Activated T-helper 1 cell treated with anti-CD3 and anti-CD28 coated beads, Interleukin-2, amount 50 U/mL, for 16 hours (primary cell): ENCODE measurements around the gene KIF7.

Experiments
- DNase-seq, 2 donors: peaks; one replicate each; pipeline ENCODE4 v3.0.0-alpha.2; 2020; ENCODE audit warnings: low read depth in 1 of 2, low spot score in 1 of 2

KIF7 gene

DNA sequence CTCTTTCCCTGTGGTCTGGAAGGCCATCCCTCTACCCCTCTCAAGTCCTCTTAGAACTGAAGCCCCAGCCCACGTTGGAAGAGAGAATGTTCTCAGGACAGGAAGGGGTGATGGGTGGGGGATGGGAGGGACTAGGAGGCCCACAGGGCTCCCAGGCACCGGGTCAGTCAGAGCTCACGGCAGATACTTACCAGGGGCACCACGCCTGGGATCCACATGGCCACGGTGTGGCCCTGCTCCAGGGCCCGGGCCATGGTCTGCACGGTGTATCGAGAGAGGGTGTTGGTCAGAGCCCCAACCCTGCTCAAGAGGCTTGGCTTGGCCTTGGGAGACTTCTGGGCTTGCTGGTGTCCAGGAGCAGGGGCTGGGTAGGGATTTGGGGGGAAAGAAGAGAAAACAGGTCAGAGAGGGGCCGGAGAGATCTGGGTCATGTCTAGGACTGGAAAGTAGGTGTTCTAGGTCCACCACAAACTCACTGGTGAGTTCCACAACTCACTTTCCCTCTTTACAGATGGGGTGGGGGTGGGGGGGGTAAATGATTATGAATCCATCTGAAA lies 14.1 kb upstream of the KIF7 start:
- no peak for DNase-seq

DNA sequence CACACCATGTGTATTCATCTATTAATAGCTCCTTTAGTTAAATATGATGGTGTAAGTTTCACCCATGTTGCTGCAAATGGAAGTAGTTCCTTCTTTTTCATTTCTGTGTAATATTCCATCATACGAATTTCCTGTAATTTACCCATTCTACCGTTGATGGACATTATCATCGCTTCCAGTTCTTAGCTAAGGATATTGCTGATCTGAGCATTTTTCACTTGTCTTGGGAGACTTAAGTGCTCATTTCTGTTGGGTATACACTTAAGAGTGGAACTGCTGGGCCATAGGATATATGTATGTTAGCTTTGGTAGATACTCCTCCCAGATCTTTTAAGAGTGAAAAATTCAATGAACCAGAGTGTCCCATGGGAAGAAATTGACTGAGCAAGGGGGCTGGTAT lies 12.9 kb upstream of the KIF7 start:
- DNase-seq = no peak

DNA sequence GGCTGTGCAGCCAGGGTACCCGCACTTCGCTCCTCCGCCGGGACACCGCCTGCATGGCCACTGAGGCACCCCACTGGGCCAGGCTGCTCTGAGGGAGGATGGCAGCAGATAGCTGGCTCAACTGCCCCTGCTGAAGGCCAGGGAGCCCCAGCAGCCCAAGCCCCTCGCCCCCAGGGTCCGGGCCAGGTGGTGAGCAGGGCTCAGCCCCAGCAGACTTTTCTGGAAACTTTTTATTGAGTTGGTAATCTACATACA lies 12.4 kb upstream of the KIF7 start:
- DNase-seq = no peak

DNA sequence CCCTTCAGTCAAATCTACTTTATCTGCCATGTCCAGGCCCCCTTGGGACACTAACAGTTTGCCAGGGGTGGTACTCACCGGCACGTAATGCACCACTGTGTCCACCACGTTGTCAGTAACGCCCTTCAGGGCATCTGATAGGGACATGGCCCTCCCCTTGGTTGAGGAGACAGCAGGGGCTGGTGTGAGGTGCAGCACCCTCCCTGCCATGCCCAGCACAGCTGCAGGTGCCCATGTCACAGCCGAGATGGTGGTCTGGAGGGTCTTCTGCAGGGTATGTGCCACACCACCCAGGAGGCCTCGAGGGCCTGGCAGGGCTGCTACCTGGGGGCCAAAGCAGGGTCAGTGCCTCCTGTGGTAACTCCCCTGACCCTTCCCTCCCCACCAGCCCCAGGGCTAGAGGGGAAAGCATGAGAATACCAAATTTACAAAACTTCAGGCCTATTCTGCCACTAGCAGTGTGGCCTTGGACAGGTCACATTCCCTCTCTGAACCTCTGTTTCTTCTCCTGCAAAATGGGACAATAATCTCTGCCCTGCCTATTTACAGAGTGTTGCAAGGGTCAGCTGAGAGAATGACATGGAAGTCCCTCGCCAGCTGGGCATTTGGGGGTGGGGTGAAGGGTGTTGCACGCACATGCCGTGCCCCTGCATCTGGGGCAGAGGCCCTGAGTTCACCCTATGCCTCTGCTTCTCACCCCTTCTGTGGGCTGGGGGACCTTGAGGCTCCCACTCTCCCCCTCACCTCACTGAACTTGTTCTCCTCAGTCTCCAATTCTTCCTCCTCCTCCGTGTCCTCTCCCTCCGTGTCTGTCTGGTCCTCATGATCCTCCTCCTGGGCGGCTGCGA lies 11.8 kb upstream of the KIF7 start:
- DNase-seq = no peak

DNA sequence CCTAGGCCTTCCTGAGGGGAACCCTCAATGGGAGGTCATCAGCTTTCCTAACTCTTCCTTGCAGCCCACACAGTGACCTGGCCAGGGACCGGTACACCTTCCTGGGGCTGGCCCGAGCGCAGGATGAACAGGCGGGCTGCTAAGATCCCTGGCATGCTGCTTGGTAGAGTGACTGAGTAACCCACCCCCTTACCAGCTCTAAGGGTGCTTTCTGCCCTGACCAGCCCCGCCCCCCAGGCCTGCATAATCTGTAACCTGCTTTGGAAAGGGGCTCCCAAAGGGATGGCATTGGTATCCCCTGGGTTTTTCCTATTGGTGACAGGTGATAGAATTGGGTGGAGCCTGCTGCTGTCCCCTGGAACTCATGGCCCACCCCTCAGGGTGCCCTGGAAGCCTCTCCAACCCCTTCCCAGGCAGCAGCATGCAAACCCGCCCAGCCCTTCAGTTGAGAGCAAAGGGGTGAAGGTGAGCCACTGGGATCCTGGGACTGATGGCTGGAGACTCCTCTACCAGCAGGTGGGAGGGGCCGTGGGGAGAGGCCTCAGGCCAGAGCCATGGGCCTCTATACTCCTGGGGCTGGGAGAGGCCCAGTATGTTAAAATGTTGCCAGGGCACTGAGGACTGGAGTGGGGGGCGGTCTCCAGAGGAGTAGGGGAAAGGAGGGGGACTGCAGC lies 11.1 kb upstream of the KIF7 start:
- DNase-seq = no peak

DNA sequence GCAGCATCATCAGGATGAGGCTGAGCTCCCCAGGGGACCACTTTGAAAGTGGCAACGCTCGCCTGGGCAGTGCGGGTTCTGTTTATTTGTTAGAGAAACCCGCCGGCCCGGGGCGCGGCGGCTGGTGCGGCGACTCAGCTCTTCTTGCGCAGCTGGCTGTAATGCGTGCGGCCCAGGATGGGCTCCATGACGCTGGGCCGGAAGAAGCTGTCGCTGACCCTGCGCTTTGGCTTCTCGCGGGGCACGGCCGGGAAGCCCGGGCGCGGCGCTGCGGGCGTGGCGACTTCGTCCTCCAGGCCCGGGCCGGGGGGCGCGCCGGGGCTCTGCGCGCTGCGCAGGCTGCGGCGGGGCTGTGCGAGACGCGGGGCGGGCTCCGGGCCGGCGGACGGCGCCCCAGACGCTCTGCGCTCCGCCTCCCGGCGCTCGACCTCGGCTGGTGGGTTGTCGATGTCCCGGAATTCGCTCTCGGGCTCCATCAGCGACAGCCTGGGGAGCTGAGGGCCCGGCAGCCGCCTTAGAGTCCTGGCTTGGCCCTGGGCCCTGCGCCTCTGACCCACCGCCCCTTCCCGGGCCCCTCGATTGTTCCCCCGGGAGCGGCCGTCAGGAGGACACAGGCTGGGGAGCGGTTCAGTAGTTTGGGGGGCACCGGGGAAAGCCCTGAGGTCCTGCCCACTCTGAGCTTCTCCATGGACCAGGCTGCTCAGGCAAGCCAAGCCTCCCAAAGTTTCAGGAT lies 10.3 kb upstream of the KIF7 start:
- DNase-seq = no peak

DNA sequence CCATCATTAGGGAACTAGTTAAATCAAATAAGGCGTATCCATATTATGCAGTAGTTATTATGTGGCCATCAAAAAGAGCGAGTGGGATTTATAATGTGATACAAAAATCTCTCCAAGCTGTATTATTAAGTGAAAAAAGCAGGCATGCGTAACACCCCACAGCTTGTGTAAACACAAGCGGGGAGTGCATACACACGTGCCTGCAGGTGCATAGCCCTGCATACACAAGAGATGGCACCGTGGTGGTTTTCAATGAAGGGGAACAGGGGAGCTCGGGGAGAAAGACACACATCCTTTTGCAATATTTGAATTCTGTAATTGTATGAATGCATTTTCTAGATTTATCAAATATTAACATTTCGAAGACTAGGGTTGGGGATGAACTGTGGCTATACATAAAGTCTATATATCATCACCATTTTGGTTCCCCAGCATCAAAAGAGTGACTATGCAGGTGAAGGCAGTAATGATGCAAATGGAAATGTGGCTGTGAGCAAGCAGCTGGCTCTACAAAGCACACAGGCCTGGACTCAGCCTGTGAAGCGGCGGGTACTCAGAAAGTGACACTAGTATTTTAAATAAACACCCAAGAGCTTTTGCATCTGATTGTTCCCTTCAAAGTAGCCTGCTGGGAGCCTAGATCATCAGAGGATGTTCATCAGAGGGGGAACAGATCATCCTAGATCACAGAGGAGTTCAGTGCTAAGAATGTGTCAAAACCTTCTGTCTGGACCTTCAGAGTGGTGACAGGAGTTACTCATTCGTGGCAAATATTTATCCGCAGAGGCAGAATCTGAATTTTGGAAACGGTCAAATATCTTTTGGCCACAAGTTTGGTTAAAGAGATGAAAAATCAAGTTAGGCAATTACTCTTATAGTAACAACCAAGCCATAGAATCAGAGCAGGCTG lies 9.4 kb upstream of the KIF7 start:
- no peak for DNase-seq

DNA sequence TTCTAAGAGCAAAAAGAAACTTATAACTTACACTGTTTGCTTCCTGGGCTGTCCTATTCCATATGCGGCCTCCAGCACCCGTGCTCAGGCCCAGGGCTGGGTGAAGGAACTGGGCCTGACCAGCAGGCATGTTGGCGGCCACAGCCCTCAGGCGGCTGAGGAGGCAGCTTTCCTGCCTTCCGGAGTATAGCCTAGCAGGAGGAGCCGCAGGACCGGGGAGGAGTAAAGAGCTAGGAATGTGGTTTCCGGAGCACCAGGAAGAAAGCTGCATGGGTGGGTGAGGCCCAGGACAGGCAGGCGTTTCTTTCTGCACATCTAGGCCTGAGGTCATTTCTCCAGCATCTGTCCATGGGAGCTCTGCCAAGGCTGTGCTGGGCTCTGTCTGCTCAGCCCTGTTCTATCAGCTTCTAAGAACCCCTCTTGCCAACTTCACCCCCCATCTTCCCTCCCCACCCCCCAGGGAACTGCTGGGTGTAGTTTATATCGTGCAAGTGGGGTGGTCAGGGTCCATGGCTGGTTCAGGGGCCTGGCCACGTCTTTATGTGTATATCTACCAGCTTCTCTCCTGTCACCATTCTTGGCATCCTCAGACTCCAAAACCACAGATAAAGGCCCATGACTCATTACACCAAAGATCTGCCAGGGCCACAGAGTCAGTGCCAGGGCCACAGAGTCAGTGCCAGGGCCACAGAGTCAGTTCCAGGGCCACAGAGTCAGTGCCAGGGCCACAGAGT lies 7.8 kb upstream of the KIF7 start:
- DNase-seq = no peak

DNA sequence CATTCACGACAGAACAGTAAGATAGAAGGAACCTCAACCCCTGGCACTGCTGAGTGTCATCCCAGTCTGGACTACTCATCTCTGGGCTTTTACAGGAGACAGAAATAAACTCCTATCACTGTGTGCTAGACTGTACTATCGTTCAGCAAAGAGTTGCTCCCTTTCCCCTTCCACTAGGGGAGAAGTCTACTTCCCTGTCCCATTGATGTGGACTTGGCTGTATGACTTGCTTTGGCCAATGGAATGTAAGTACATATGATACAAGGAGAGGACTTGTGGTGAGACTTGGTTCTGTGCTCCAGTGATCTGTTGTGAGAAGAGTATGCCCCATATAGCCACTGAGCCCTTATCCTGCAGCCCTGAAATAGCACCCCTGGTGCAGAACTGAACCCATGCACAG lies 5.3 kb upstream of the KIF7 start:
- DNase-seq = no peak

DNA sequence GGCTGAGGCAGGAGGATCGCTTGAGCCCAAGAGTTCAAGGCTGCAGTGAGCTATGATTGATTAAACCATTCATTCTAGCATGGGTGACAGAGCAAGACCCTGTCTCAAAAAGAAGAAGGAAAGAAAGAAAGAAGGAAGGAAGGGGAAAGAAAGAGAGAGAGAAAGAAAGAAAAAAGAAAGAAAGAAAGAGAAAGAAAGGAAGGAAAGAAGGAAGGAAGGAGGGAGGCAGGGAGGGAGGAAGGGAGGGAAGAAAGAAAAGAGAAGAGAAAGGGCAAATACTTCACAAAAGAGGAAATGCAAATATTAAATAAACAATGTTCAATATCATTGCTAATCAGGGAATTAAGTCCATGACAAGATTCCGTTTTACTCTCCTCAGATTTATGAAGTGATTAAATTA lies 4.0 kb upstream of the KIF7 start:
- no peak for DNase-seq

DNA sequence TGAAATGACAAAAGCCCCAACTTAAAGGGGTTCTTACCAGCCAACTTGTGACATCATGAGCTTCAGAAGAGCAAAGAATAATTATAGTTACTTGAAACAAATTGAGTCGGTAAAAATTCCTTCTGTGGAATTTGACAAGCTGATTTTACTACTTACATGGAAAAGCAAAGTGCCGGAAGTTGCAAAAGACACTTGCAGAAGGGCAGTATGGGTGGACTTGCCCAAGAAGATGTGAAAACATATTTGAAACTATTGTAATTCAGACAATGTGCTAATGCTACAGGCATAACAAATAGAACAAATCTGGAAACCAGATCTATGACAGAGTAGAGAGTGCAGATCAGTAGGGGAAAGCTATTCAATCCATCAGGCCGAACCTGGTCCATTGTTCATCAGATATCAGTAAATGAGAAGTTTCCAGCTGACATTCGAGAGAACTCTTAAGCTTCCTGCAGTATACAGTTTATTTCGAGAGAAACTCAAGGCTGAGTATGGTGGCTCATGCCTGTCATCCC lies 2.5 kb upstream of the KIF7 start:
- DNase-seq = no peak

DNA sequence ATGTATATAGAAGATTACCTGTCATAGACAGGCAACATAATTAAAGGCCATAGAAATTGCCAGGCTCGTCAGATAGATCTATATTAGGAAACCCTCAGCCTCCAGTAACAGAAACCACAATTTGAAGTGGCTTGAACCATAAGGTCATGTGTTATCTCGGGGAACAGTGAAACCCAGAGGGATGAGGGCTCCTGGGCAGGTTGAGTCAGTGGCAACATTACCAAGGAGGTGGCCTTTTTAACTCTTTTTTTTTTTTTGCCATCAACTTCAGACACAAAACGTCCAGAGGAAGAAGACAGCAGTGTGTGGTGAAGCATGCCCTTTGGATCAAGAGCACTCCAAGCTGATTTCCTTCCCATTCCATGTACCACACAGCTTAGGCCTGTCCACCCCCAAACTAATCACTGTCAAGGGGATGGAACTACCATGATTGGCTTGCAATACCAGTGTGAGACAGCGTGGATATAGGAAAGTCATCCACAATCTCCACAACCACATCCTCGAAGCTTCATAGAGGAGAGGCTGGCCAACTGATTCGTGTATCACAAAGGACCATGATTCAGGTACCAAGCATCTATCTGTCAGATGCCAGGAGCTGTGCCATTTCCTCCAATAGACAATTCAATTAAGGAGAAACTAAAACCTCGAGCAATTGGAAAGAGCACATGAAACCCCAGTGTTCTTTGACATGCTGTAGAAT lies 999 bp upstream of the KIF7 start:
- no peak for DNase-seq

DNA sequence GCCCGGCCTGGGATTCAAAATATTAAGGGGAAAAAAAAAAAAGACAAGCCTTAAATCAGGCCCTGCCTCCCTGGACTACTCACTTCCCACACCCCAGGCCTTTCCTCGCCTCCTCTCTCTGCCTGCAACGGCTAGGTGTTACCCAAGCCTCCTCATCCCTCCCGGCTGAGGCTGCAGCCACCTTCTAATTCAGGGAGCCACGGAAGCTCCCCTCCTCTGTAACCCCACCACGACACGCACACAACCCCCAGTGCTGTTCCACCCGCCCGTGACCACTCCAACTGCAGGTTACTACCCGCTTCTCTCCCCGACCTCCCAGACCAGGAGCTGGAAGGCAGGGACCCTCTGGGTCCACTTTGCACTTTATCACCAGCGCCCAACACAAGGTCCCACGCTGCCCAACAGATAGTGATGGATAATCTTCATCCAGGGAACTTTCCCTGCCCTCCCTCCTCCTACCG lies 936 bp downstream of the KIF7 start:
- no peak for DNase-seq

DNA sequence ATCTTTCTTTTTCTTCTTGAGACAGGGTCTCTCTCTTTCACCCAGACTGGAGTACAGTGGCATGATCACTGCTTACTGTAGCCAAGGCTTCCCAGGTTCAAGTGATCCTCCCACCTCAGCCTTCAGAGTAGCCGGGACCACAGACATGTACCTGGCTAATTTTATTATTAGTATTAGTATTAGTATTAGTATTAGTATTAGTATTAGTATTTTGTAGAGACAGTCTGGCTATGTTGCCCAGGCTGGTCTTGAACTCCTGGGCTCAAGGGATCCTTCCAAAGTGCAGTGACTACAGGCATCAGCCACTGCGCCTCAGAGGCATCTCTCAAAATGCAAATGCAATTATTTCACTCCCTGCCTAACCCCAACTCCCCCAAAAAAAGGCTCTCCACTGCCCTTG lies 1.7 kb downstream of the KIF7 start:
- DNase-seq = no peak

DNA sequence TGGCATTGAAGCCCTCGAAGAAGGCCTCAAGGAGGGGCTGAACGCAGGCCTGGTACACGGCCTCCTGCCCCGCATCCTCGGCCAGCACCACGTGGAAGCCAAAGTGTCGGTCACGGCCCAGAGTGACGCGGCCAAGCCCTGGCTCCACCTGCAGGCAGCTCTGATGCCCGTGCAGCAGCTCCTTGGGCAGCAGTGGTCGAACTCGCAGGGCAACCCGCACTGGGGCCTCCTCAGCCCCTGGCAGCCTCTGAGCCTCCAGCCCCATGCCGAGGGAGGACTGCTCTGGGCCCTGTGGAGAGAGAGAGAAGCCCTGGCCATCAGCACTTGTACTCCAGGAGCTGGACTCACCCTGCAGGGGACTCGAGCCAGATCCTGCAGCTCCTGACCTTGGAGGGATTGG lies 2.6 kb downstream of the KIF7 start:
- DNase-seq = no peak

DNA sequence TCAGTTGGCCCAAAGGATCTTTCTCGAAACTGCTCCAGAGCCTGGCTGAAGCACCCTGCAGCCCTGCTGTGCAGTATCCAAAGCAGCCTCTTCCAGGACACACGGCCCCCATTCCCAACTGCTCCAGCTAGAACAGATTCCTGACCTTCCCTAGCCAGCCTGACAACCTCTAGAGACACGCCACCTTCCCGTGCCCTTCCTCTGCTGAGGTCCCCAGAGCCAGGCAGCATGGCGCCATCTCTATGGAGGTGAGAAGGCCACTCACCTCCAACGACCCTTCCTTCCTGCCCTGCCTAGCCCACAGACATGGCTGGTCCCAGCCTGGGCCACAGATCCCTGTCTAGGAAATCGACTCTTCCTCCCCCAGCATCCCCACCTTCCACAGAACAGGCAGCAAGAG lies 3.1 kb downstream of the KIF7 start:
- no peak for DNase-seq

DNA sequence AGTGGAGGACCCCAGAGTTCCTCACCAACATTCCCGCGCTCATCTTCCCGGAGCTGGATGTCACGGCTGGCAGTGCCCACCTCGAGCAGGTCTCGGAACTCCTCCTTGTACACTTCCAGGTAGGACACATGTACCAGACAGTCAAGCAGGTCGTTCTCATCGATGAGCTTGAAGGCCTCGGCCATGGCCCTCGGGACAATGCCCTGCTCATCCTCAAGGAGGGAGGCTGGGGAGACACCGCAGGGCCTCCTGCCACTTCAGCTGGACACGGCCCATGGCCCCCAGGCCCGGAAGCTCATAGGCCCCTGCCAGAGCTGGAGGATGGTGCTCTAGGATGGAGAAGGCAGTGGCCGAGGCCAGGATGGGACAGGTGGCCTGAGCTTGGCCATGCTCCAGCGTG lies 5.6 kb downstream of the KIF7 start:
- DNase-seq = no peak

DNA sequence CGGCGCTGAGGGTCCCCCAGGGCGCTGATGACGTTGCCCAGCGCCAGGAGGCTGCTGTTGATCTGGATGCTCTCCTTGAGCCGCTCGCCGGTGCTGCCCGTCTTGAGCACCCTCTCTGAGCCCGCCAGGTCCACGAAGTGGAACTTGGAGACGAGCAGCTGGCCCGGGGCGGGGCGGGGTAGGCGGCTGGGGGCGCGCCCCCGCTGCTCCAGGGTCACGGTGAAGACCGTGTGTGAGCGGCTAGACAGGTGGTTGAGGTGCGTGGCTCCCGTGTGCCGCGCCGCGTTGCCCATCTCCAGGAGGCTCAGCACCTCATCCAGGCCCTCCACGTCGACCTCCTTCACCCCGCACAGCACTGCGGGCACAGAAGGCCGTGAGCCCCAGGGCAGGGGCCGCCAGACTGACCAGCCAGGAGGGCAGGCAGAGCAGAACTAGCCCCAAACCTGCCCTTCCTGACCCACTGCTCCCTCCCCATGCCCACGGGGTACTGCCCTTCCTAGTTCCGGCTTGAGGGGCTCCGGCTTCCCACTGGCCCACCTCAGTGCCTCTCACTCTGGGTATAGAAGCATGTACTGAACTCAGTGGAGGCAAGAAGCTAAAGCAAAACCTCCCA lies 6.1 kb downstream of the KIF7 start:
- no peak for DNase-seq
